ENCODE results near the gene TNFRSF8. TPM values are rescaled to one million over a fixed set of nuclear protein-coding genes. Genes with fewer than 3 reads are reported as not detected.

The TNFRSF8 gene
- total and polyA plus RNA-seq, 2 of the 4 experiments (the other 2 are of a cell fraction), result under 0.01 to 0.31 TPM

DNA sequence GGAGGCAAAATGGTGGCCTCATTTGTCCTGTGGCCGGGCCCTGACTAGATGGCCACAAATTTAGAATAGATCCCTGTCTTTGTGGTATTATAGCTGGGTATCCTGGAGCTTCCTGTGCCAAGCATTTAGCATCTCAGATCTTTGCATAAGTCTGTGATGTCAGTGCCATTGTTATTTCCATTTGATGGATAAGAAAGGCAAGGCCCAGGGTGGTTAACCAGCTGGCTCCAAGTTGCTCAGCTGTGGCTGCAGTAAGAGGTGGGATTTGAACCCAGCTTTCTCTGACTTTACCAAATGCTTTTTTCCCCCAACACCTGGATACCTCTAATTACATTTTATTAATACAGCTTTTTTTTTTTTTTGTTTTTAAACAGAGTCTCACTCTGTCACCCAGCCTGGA, 11.7 kb upstream of the TNFRSF8 start:
- in situ Hi-C loops (cut with MboI; ENCODE audit: low sequenced_read_pairs) (no loop called here), intact Hi-C loops (cut with micrococcal nuclease) (no loop called here), dilution Hi-C loops (cut with HindIII; ENCODE audit: low sequenced_read_pairs, unreplicated experiment) (no loop called here)
- H4K20me1 ChIP-seq (ENCODE audit: insufficient read depth, low read length), result no peaks in the 10 kb centered on the region
- no peak overlapping the region for H3K4me2 ChIP-seq (ENCODE audit: low read depth, low read length)
- 100% methylated on average over 1 of the region's 1 CpG; no CpG with 5 or more reads in 1 of the 2 experiments for WGBS, 2 experiments (ENCODE audit: extremely low coverage in 2 of 2, insufficient read length in 1 of 2)
- DNase-seq, result no peak
- BruUV-seq (replicated peaks), result no TSS peak
- no peak overlapping the region for H4K5ac ChIP-seq (ENCODE audit: low read depth, low read length)
- no peaks in the 10 kb centered on the region for H3K9me3 ChIP-seq (ENCODE audit: control insufficient read depth, insufficient read depth, low read length)
- H2AK5ac ChIP-seq (ENCODE audit: low read depth, low read length), result no peak overlapping the region
- H3K9me1 ChIP-seq (ENCODE audit: insufficient read depth, low read length), result peaks cover 5% of the 10 kb centered on the region; the same call in 1 of the 2 replicates
- peaks cover 17% of the 10 kb centered on the region for H3K27me3 ChIP-seq (ENCODE audit: control insufficient read depth, insufficient read depth, low read length)
- no peak overlapping the region for H3K4ac ChIP-seq (ENCODE audit: low read depth, low read length)
- no peak overlapping the region for H3K14ac ChIP-seq (replicated peaks; ENCODE audit: low read depth, low read length)
- no peak overlapping the region for H2BK5ac ChIP-seq (ENCODE audit: low read depth, low read length, poor library complexity, severe bottlenecking)
- no peak overlapping the region for H2BK20ac ChIP-seq (ENCODE audit: low read depth, low read length)
- H3K23ac ChIP-seq (ENCODE audit: low read depth, low read length), result no peak overlapping the region
- H2BK15ac ChIP-seq (ENCODE audit: low read depth, low read length), result no peak overlapping the region
- peaks cover 5% of the 10 kb centered on the region; the same call in 1 of the 2 replicates for H3K4me1 ChIP-seq (ENCODE audit: control insufficient read depth, insufficient read depth, low read length)
- CTCF ChIA-PET, result interaction anchor here (1.1 kb wide), 1 partner anchor 28 kb away, joined by 4 read pairs; no protein-coding TSS in a partner anchor
- H2AFZ ChIP-seq (replicated peaks; ENCODE audit: low read length, poor library complexity), result no peak overlapping the region
- H3K4me3 ChIP-seq (ENCODE audit: insufficient read depth, low read depth, low read length), result no peak overlapping the region
- H2AK9ac ChIP-seq (replicated peaks; ENCODE audit: low read depth, low read length, poor library complexity), result no peak overlapping the region
- no peak overlapping the region for H3K9ac ChIP-seq (ENCODE audit: low read depth, low read length)
- POLR2A ChIA-PET (ENCODE audit: unreplicated experiment), result interaction anchor here (0.6 kb wide), 1 partner anchor 19 kb away, joined by 6 read pairs; no protein-coding TSS in a partner anchor
- H4K91ac ChIP-seq (ENCODE audit: insufficient read depth, low read depth, low read length), result no peak overlapping the region
- TF ChIP-seq NFE2L2 (IDR thresholded peaks at IDR 0.05; ENCODE audit: low read depth, low read length) (no peak), RCOR1 (IDR thresholded peaks at IDR 0.05; ENCODE audit: insufficient replicate concordance, low read length) (no peak), RFX5 (IDR thresholded peaks at IDR 0.05; ENCODE audit: low read depth, low read length) (no peak)
- TF ChIP-seq, protein P1, sequence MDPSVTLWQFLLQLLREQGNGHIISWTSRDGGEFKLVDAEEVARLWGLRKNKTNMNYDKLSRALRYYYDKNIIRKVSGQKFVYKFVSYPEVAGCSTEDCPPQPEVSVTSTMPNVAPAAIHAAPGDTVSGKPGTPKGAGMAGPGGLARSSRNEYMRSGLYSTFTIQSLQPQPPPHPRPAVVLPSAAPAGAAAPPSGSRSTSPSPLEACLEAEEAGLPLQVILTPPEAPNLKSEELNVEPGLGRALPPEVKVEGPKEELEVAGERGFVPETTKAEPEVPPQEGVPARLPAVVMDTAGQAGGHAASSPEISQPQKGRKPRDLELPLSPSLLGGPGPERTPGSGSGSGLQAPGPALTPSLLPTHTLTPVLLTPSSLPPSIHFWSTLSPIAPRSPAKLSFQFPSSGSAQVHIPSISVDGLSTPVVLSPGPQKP (IDR thresholded peaks at IDR 0.05; ENCODE audit: borderline replicate concordance, low read depth, low read length), result no peak
- TF ChIP-seq, protein P2, sequence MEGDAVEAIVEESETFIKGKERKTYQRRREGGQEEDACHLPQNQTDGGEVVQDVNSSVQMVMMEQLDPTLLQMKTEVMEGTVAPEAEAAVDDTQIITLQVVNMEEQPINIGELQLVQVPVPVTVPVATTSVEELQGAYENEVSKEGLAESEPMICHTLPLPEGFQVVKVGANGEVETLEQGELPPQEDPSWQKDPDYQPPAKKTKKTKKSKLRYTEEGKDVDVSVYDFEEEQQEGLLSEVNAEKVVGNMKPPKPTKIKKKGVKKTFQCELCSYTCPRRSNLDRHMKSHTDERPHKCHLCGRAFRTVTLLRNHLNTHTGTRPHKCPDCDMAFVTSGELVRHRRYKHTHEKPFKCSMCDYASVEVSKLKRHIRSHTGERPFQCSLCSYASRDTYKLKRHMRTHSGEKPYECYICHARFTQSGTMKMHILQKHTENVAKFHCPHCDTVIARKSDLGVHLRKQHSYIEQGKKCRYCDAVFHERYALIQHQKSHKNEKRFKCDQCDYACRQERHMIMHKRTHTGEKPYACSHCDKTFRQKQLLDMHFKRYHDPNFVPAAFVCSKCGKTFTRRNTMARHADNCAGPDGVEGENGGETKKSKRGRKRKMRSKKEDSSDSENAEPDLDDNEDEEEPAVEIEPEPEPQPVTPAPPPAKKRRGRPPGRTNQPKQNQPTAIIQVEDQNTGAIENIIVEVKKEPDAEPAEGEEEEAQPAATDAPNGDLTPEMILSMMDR (conservative IDR thresholded peaks at IDR 0.05; ENCODE audit: low read depth, low read length), result no peak
- no peaks in the 10 kb centered on the region for H3K79me1 ChIP-seq (ENCODE audit: low read depth in 1 of 2, low read length in 2 of 2)
- no peak for ATAC-seq (ENCODE audit: low read depth)
- H3K56ac ChIP-seq (ENCODE audit: extremely low read depth, insufficient read depth, low read length), result no peak overlapping the region
- no peaks in the 10 kb centered on the region for H3K36me3 ChIP-seq (ENCODE audit: control insufficient read depth, insufficient read depth, low read length)
- H3K27ac ChIP-seq (ENCODE audit: insufficient read depth, low read length), result no peak overlapping the region
- no peak overlapping the region for H4K8ac ChIP-seq (ENCODE audit: low read depth in 2 of 2, low read length in 2 of 2)
- no peak overlapping the region for H3K18ac ChIP-seq (ENCODE audit: low read depth, low read length)
- no peak overlapping the region for H2BK120ac ChIP-seq (ENCODE audit: low read depth, low read length)

Measured in IMR-90 (cell line).